Smooth muscle cell (in vitro differentiated cells): ENCODE data around the gene FUT6. TPM values are rescaled to one million over a fixed set of nuclear protein-coding genes. Genes with fewer than 3 reads are reported as not detected.

Experiments used
- DNase-seq: peaks from one replicate; lab custom pipeline; 2025; ENCODE audit not compliant: unreplicated experiment; lab: John Stamatoyannopoulos, UW
- H2AFZ ChIP-seq: fragments of 200-600 bp; sonication (generic); 2 replicates; pipeline ENCODE4 v1.6.0; 2016; ENCODE audit warnings: antibody characterized with exemption, low read depth, mild to moderate bottlenecking
- H3F3A ChIP-seq: fragments of 200-600 bp; sonication (generic); 2 replicates; pipeline ENCODE4 v1.6.0; 2017; ENCODE audit warnings: antibody characterized with exemption, low read depth
- H3K27ac ChIP-seq: fragments of 200-600 bp; sonication (generic); 2 replicates; pipeline ENCODE4 v1.5.1; 2016; ENCODE audit warnings: low read depth, mild to moderate bottlenecking
- H3K27me3 ChIP-seq: fragments of 200-600 bp; sonication (generic); 2 replicates; pipeline ENCODE4 v1.6.1; 2016; ENCODE audit warnings: low read depth, mild to moderate bottlenecking
- H3K36me3 ChIP-seq: fragments of 200-600 bp; sonication (generic); 2 replicates; pipeline ENCODE4 v1.5.1; 2016; ENCODE audit warnings: low read depth
- H3K4me1 ChIP-seq: fragments of 200-600 bp; sonication (generic); 2 replicates; pipeline ENCODE4 v1.5.1; 2016; ENCODE audit warnings: low read depth
- H3K4me2 ChIP-seq: fragments of 200-600 bp; sonication (generic); 2 replicates; pipeline ENCODE4 v1.6.0; 2016; ENCODE audit warnings: mild to moderate bottlenecking
- H3K4me3 ChIP-seq: fragments of 200-600 bp; sonication (generic); 2 replicates; pipeline ENCODE4 v1.5.1; 2016; ENCODE audit warnings: mild to moderate bottlenecking
- H3K79me2 ChIP-seq: fragments of 200-600 bp; sonication (generic); 2 replicates; pipeline ENCODE4 v1.6.0; 2016; ENCODE audit warnings: low read depth, mild to moderate bottlenecking
- H3K9ac ChIP-seq: fragments of 200-600 bp; sonication (generic); 2 replicates; pipeline ENCODE4 v1.6.0; 2016; ENCODE audit warnings: low read depth
- H3K9me3 ChIP-seq: fragments of 200-600 bp; sonication (generic); replicated peaks from 2 replicates; pipeline ENCODE4 v1.5.1; 2016; ENCODE audit warnings: low read depth
- H4K20me1 ChIP-seq: fragments of 200-600 bp; sonication (generic); 2 replicates; pipeline ENCODE4 v1.6.0; 2016; ENCODE audit warnings: low read depth
- WGBS: methylation state at CpG from one replicate; pipeline ENCODE4 v1.1.7; 2016; ENCODE audit warnings: low lambda C conversion rate; 5-methylcytosine and 5-hydroxymethylcytosine counted together
- polyA plus RNA-seq: library from polyadenylated mRNA; unstranded; fragments of >200 nt; fragmentation: Nextera tagmentation; extraction: Ambion mirVana; gene quantifications from 2 replicates; pipeline ENCODE4 v1.2.1, GENCODE V29; 2016
- total RNA-seq: library from RNA; depleted of rRNA; stranded (reverse); fragments of >200 nt; gene quantifications from 2 replicates; pipeline ENCODE4 v1.2.3, GENCODE V29; 2014
- TF ChIP-seq, protein P1 (sequence below): fragments of 200-600 bp; sonication (generic); IDR thresholded peaks from 2 replicates; pipeline ENCODE4 v1.5.1; 2017; ENCODE audit warnings: borderline replicate concordance, mild to moderate bottlenecking, antibody characterized with exemption; ENCODE audit not compliant: insufficient read depth, poor library complexity, severe bottlenecking

The FUT6 gene
- total and polyA plus RNA-seq, 2 experiments from 2014 or later = not detected

DNA sequence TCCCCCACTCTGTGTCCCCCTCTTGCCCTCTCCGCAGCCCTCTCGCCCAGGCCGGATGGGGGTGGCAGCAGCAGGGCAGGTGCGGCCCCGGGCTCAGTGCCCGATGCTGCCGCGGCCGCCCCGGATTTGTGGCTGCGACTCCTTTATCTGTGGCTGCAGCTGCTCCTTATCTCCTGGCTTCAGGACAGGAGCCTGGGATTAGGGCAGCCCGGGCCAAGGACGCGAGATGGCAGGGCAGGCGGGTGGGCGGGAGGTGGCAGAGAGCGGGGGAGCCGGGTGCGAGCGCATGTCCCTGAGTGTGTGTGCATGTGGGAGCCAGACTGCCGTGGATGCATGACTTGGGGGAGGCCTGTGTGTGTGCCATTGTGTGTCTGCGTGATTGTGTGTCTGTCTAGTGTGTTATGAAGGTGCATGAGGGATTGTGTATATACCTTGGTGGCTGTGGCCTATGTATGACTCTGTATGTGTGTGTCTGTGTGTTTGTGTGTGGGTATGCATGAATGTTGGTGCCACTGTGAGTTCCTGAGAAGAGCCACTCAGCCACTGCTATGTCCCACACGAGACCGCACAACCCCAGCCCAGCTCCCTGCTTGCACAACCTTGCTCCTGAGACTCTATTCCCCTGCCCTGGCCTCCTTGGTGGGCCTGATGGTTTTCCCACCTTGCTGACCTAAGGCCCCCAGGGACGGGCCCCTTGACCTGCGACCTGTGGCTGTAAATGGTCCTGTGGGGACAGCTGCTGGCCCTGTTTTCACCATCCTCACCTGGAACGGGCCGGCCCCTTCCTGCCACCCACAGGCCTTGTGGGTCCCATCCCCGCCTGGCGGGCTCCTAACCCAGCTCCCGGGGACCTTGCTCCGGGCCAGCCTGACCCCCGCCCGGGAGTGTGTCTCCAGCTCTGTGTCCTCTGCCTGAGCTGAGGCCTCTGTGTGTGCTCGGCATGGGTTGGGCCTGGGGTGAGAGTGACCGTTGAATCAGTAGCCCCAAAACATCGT, 40.0 kb downstream of the FUT6 start:
- no peak for DNase-seq

DNA sequence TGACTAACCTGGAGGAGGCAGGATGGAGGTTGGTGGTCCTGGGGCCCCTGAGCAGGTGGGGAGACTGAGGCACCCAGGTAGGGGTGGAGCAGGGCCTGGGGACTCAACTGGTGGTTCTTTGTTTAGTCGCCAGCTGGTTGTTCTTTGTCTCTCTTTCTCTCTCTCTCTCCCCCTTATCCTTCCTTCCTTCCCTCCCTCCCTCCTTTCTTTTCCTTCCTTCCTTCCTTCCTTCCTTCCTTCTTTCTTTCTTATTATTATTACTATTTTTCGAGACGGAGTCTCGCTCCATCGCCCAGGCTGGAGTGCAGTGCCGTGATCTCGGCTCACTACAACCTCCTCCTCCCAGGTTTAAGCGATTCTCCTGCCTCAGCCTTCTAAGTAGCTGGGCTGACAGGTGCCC, 41.3 kb downstream of the FUT6 start:
- no peaks in the 10 kb centered on the region for H3K36me3 ChIP-seq
- H3K4me2 ChIP-seq = no peak overlapping the region
- no peak overlapping the region for H3K27ac ChIP-seq
- H3F3A ChIP-seq = peaks cover under 1% of the 10 kb centered on the region
- no peak overlapping the region for H3K9ac ChIP-seq
- no peak overlapping the region for H3K4me3 ChIP-seq
- TF ChIP-seq, protein P1, sequence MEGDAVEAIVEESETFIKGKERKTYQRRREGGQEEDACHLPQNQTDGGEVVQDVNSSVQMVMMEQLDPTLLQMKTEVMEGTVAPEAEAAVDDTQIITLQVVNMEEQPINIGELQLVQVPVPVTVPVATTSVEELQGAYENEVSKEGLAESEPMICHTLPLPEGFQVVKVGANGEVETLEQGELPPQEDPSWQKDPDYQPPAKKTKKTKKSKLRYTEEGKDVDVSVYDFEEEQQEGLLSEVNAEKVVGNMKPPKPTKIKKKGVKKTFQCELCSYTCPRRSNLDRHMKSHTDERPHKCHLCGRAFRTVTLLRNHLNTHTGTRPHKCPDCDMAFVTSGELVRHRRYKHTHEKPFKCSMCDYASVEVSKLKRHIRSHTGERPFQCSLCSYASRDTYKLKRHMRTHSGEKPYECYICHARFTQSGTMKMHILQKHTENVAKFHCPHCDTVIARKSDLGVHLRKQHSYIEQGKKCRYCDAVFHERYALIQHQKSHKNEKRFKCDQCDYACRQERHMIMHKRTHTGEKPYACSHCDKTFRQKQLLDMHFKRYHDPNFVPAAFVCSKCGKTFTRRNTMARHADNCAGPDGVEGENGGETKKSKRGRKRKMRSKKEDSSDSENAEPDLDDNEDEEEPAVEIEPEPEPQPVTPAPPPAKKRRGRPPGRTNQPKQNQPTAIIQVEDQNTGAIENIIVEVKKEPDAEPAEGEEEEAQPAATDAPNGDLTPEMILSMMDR = no peak
- H3K9me3 ChIP-seq = no peaks in the 10 kb centered on the region
- no peaks in the 10 kb centered on the region for H3K27me3 ChIP-seq
- H3K4me1 ChIP-seq = no peaks in the 10 kb centered on the region
- H4K20me1 ChIP-seq = no peaks in the 10 kb centered on the region
- DNase-seq = no peak
- no peaks in the 10 kb centered on the region for H3K79me2 ChIP-seq
- no peak overlapping the region for H2AFZ ChIP-seq
- 95% methylated on average over 8 of the region's 8 CpGs for WGBS

More for the DNA sequence above, 40.0 kb downstream of the FUT6 start:
- H3K27me3 ChIP-seq = peaks cover 4% of the 10 kb centered on the region
- no peak overlapping the region for H2AFZ ChIP-seq
- no peak overlapping the region for H3K4me3 ChIP-seq
- no peak overlapping the region for H3K27ac ChIP-seq
- H3K4me1 ChIP-seq = no peaks in the 10 kb centered on the region
- H3K9me3 ChIP-seq = no peaks in the 10 kb centered on the region
- WGBS = 63% methylated on average over 36 of the region's 37 CpGs
- H3K4me2 ChIP-seq = no peak overlapping the region
- peaks cover 11% of the 10 kb centered on the region for H3F3A ChIP-seq
- TF ChIP-seq, protein P1 = no peak
- no peaks in the 10 kb centered on the region for H4K20me1 ChIP-seq
- H3K36me3 ChIP-seq = no peaks in the 10 kb centered on the region
- no peak overlapping the region for H3K9ac ChIP-seq
- H3K79me2 ChIP-seq = no peaks in the 10 kb centered on the region

DNA sequence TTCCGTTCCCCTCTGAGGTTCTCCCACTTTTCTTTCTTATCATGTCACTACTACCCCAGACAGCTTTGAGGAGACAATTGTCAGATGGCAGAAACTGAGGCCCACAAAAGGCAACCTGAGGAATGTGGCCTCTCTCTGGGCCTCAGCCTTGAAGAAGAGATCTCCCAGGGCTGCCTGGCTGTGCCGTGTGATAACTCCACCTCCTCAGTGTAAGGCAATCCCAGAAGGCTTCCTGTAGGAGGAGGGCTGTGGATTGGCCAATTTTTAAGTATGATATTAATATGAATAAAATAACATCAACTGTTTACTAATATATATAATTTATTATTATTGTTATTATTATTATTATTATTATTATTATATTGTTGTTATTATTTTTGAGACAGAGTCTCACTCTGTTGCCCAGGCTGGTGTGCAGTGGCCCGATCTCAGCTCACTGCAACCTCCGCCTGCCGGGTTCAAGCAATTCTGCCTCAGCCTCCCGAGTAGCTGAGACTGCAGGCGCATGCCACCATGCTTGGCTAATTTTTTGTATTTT, 44.1 kb downstream of the FUT6 start:
- no peaks in the 10 kb centered on the region for H3K9me3 ChIP-seq
- H2AFZ ChIP-seq = no peak overlapping the region
- no peaks in the 10 kb centered on the region for H3F3A ChIP-seq
- H3K4me3 ChIP-seq = no peak overlapping the region
- H3K79me2 ChIP-seq = no peaks in the 10 kb centered on the region
- TF ChIP-seq, protein P1 = no peak
- no peaks in the 10 kb centered on the region for H3K36me3 ChIP-seq
- WGBS = 87% methylated on average over 7 of the region's 7 CpGs
- no peak overlapping the region for H3K4me2 ChIP-seq
- H3K27me3 ChIP-seq = no peaks in the 10 kb centered on the region
- DNase-seq = no peak
- H3K4me1 ChIP-seq = no peaks in the 10 kb centered on the region
- H3K27ac ChIP-seq = no peak overlapping the region
- H4K20me1 ChIP-seq = no peaks in the 10 kb centered on the region
- no peak overlapping the region for H3K9ac ChIP-seq
